HepG2 (cell line): ENCODE measurements around the gene ZNF782. TPM values are rescaled to one million over a fixed set of nuclear protein-coding genes. Genes with fewer than 3 reads are reported as not detected.
A peak's percentile ranks its signal among the peaks of the same experiment; 100 is the strongest.

ENCODE experiments used
- HOXA9 ChIP-seq: sonication (generic); formaldehyde crosslinking; IDR thresholded peaks from 2 replicates; pipeline ENCODE4 v1.8.1; 2022; ENCODE audit warnings: missing genetic modification reagents, mild to moderate bottlenecking, moderate library complexity, borderline replicate concordance
- KDM5A ChIP-seq: fragments of 200-600 bp; sonication (generic); IDR thresholded peaks from 2 replicates; pipeline ENCODE4 v1.7.0; 2018; ENCODE audit warnings: antibody characterized with exemption, mild to moderate bottlenecking, low read length, borderline replicate concordance
- KLF15 ChIP-seq: sonication (generic); formaldehyde crosslinking; IDR thresholded peaks from 2 replicates; pipeline ENCODE4 v1.8.1; 2023; ENCODE audit warnings: borderline replicate concordance, mild to moderate bottlenecking, inconsistent platforms, missing genetic modification reagents, mixed read lengths
- MIER2 ChIP-seq: IDR thresholded peaks from 2 replicates; pipeline ENCODE4 v1.6.1; 2016; ENCODE audit warnings: missing biosample characterization, missing genetic modification reagents
- NFATC3 ChIP-seq: sonication (generic); formaldehyde crosslinking; IDR thresholded peaks from 2 replicates; pipeline ENCODE4 v1.5.1; 2020; ENCODE audit warnings: mild to moderate bottlenecking, missing genetic modification reagents
- NFRKB ChIP-seq: fragments of 450-650 bp; IDR thresholded peaks from 2 replicates; pipeline ENCODE4 v1.6.1; 2017
- NFYB ChIP-seq: sonication (generic); formaldehyde crosslinking; IDR thresholded peaks from 2 replicates; pipeline ENCODE4 v1.4.0; 2020; ENCODE audit warnings: missing genetic modification reagents
- NRL ChIP-seq: sonication (generic); formaldehyde crosslinking; IDR thresholded peaks from 2 replicates; pipeline ENCODE4 v1.5.0; 2020; ENCODE audit warnings: missing genetic modification reagents, mild to moderate bottlenecking, moderate library complexity, borderline replicate concordance
- SALL2 ChIP-seq: sonication (generic); formaldehyde crosslinking; IDR thresholded peaks from 2 replicates; pipeline ENCODE4 v1.8.1; 2023; ENCODE audit warnings: mild to moderate bottlenecking, missing genetic modification reagents, inconsistent platforms
- SMARCC2 ChIP-seq: fragments of 450-650 bp; IDR thresholded peaks from 2 replicates; pipeline ENCODE4 v1.6.1; 2017; ENCODE audit warnings: antibody characterized with exemption, mild to moderate bottlenecking
- ZKSCAN8 ChIP-seq: IDR thresholded peaks from 2 replicates; pipeline ENCODE4 v1.6.1; 2016; ENCODE audit warnings: borderline replicate concordance, missing genetic modification reagents, missing compliant biosample characterization
- ZMYM4 ChIP-seq: sonication (generic); formaldehyde crosslinking; IDR thresholded peaks from 2 replicates; pipeline ENCODE4 v1.8.1; 2023; ENCODE audit warnings: mild to moderate bottlenecking, missing genetic modification reagents
- ZNF235 ChIP-seq: sonication (generic); formaldehyde crosslinking; IDR thresholded peaks from 2 replicates; pipeline ENCODE4 v1.8.1; 2023; ENCODE audit warnings: mild to moderate bottlenecking, missing genetic modification reagents, borderline replicate concordance
- ZNF549 ChIP-seq: sonication (generic); formaldehyde crosslinking; IDR thresholded peaks from 2 replicates; pipeline ENCODE4 v1.5.0; 2020; ENCODE audit warnings: missing genetic modification reagents
- ZNF615 ChIP-seq: sonication (generic); formaldehyde crosslinking; IDR thresholded peaks from 2 replicates; pipeline ENCODE4 v1.5.0; 2020; ENCODE audit warnings: mild to moderate bottlenecking, missing genetic modification reagents, borderline replicate concordance
- ZNF746 ChIP-seq: sonication (generic); formaldehyde crosslinking; IDR thresholded peaks from 2 replicates; pipeline ENCODE4 v1.8.0; 2022; ENCODE audit warnings: mild to moderate bottlenecking, missing genetic modification reagents
- ZNF781 ChIP-seq: sonication (generic); formaldehyde crosslinking; IDR thresholded peaks from 2 replicates; pipeline ENCODE4 v1.5.1; 2020; ENCODE audit warnings: borderline replicate concordance, mild to moderate bottlenecking, missing genetic modification reagents; ENCODE audit errors: not compliant biosample characterization
- ZSCAN31 ChIP-seq: sonication (generic); formaldehyde crosslinking; IDR thresholded peaks from 2 replicates; pipeline ENCODE4 v1.5.0; 2020; ENCODE audit warnings: low read depth, mild to moderate bottlenecking, missing genetic modification reagents
- polyA plus RNA-seq, 8 experiments: library from polyadenylated mRNA; depleted of rRNA in 3 of 8; stranded (reverse) in 7 of 8; unstranded in 1 of 8; fragments of >200 nt; fragmentation: Illumina TruSeq in 4 of 8; extraction: Trizol in 4 of 8; gene quantifications; 2 replicates each; pipeline versions ENCODE4 v1.2.1 to v1.2.3, GENCODE V29; 2011 to 2016; ENCODE audit warnings: low read depth in 4 of 8, missing spikeins in 1 of 8, mixed read lengths in 1 of 8; ENCODE audit not compliant: insufficient read depth in 1 of 8
- total RNA-seq, 5 experiments: library from RNA; depleted of rRNA; stranded (reverse); fragments of >200 nt; fragmentation: Illumina TruSeq; extraction: Trizol; gene quantifications; 2 replicates each; pipeline ENCODE4 v1.2.3, GENCODE V29; 2016; ENCODE audit warnings: low read depth in 1 of 5
- TF ChIP-seq, protein P1 (sequence below): sonication (generic); formaldehyde crosslinking; IDR thresholded peaks from 2 replicates; pipeline ENCODE4 v1.8.1; 2023; ENCODE audit warnings: mild to moderate bottlenecking, moderate library complexity, missing genetic modification reagents
- TF ChIP-seq, protein P2 (sequence below): sonication (generic); formaldehyde crosslinking; conservative IDR thresholded peaks from 2 replicates; pipeline ENCODE4 v1.4.0; 2020; ENCODE audit warnings: mild to moderate bottlenecking, missing genetic modification reagents, moderate library complexity
- TF ChIP-seq, protein P3 (sequence below): sonication (generic); formaldehyde crosslinking; IDR thresholded peaks from 2 replicates; pipeline ENCODE4 v1.5.0; 2020; ENCODE audit warnings: missing genetic modification reagents, mild to moderate bottlenecking, borderline replicate concordance
- TF ChIP-seq, protein P4 (sequence below): sonication (generic); formaldehyde crosslinking; IDR thresholded peaks from 2 replicates; pipeline ENCODE4 v1.4.0; 2020; ENCODE audit warnings: missing genetic modification reagents; ENCODE audit errors: not compliant biosample characterization

ZNF782 gene
- total and polyA plus RNA-seq, 2 of the 13 experiments (the other 11 are each of a cell fraction or from before 2014, with no cell fraction given) = 1.4 to 4.9 TPM

DNA sequence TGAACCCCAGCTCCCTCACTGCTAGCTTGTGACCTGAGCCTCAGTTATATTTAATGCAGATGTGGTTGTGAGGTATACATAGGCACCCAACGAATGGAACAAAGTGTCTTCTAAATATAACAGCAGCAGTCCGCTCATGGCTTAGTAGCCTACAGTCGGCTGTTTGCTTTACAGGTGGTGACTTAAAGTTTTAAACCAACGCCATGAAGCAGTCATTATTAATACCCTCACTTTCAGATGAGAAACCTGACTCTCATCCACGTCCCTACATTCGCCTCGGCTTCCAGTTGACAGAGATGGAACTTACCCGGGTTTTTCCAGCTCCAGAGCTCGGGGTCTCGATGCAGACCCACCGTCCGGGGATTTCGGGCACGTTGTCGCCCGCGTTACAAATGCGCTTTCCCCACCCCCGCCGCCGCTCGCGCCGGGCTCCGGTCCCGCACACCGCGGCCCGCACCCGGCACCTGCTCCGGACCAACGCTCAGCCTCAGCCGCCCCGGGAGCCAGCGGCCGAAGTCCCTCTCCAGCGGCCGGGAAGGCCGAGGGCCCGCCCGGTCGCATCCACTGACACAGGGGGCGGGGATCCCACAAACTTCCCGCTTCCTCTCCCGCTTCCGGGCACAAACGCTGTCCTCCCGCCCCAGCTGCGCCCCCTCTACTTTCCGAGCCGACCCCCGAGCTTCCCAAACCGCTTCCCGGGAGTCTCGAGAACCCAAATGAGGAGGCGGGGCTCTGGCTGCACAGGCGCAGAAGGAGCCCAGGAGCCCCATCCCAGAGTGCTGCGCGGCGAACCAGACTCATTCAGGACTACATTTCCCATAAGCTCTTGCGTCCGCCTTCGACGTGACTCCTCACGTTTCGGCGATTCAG lies at the start of gene ZNF782 (continued):
- no peak for TF ChIP-seq KLF15 (CRISPR knock-in tag)
- TF ChIP-seq, protein P1, sequence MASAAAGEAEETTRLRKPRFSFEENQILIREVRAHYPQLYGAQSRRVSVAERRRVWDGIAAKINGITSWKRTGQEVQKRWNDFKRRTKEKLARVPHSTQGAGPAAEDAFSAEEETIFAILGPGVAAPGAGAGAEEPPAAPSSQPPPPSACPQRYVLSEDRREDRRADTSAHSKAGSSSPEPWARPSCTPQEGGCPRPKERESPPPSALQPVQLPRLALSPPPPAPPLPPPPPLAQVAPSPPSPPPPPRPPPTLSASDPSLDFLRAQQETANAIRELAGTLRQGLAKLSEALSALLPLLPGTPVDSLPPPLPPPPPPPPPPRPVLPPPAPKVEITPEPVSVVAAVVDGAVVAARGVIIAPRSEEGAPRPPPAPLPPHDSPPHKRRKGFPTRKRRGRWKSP (CRISPR knock-in tag) = 0 out of 2 replicates have a peak, but pooled peaks have one; percentile 8
- 0 out of 2 replicates have a peak, but pooled peaks have one; percentile 19 for TF ChIP-seq MIER2 (CRISPR knock-in tag)
- no peak for TF ChIP-seq ZKSCAN8 (CRISPR knock-in tag)
- TF ChIP-seq NRL (CRISPR knock-in tag) = no peak
- TF ChIP-seq, protein P2, sequence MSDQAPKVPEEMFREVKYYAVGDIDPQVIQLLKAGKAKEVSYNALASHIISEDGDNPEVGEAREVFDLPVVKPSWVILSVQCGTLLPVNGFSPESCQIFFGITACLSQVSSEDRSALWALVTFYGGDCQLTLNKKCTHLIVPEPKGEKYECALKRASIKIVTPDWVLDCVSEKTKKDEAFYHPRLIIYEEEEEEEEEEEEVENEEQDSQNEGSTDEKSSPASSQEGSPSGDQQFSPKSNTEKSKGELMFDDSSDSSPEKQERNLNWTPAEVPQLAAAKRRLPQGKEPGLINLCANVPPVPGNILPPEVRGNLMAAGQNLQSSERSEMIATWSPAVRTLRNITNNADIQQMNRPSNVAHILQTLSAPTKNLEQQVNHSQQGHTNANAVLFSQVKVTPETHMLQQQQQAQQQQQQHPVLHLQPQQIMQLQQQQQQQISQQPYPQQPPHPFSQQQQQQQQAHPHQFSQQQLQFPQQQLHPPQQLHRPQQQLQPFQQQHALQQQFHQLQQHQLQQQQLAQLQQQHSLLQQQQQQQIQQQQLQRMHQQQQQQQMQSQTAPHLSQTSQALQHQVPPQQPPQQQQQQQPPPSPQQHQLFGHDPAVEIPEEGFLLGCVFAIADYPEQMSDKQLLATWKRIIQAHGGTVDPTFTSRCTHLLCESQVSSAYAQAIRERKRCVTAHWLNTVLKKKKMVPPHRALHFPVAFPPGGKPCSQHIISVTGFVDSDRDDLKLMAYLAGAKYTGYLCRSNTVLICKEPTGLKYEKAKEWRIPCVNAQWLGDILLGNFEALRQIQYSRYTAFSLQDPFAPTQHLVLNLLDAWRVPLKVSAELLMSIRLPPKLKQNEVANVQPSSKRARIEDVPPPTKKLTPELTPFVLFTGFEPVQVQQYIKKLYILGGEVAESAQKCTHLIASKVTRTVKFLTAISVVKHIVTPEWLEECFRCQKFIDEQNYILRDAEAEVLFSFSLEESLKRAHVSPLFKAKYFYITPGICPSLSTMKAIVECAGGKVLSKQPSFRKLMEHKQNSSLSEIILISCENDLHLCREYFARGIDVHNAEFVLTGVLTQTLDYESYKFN = peak; percentile 52; the same call in 1 of the 2 replicates
- TF ChIP-seq ZSCAN31 (CRISPR knock-in tag) = 0 out of 2 replicates have a peak, but pooled peaks have one; percentile 38
- peak; percentile 84; the same call in 1 of the 2 replicates for TF ChIP-seq ZNF746 (CRISPR knock-in tag)
- TF ChIP-seq NFATC3 (CRISPR knock-in tag) = no peak
- peak; percentile 91 for TF ChIP-seq ZMYM4 (CRISPR knock-in tag)
- peak; percentile 53; the same call in 1 of the 2 replicates for TF ChIP-seq ZNF235
- TF ChIP-seq ZNF615 (CRISPR knock-in tag) = no peak
- TF ChIP-seq NFRKB = no peak
- no peak for TF ChIP-seq HOXA9 (CRISPR knock-in tag)
- TF ChIP-seq NFYB (CRISPR knock-in tag) = peak; percentile 27; the same call in 1 of the 2 replicates
- TF ChIP-seq, protein P3, sequence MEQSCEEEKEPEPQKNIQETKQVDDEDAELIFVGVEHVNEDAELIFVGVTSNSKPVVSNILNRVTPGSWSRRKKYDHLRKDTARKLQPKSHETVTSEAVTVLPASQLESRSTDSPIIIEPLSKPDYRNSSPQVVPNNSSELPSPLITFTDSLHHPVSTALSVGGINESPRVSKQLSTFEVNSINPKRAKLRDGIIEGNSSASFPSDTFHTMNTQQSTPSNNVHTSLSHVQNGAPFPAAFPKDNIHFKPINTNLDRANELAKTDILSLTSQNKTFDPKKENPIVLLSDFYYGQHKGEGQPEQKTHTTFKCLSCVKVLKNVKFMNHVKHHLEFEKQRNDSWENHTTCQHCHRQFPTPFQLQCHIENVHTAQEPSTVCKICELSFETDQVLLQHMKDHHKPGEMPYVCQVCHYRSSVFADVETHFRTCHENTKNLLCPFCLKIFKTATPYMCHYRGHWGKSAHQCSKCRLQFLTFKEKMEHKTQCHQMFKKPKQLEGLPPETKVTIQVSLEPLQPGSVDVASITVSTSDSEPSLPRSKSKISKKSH = no peak
- TF ChIP-seq SALL2 (CRISPR knock-in tag) = peak; percentile 59; the same call in 1 of the 2 replicates
- no peak for TF ChIP-seq SMARCC2
- TF ChIP-seq KDM5A = peak; percentile 76; the same call in 1 of the 2 replicates
- TF ChIP-seq ZNF781 = no peak
- TF ChIP-seq ZNF549 (CRISPR knock-in tag) = no peak
- TF ChIP-seq, protein P4, sequence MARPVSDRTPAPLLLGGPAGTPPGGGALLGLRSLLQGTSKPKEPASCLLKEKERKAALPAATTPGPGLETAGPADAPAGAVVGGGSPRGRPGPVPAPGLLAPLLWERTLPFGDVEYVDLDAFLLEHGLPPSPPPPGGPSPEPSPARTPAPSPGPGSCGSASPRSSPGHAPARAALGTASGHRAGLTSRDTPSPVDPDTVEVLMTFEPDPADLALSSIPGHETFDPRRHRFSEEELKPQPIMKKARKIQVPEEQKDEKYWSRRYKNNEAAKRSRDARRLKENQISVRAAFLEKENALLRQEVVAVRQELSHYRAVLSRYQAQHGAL (CRISPR knock-in tag) = no peak
